ENCODE data around the gene MRC2.

The MRC2 gene

GRCh38 chr17:62665599-62665998 lies 38.1 kb downstream of the MRC2 start:
- no peak for DNase-seq

- DNase-seq: no peak
These were observed 38.8 kb downstream of the MRC2 start for GRCh38 chr17:62666061-62666800.

- no peak for DNase-seq
These were observed 39.5 kb downstream of the MRC2 start for GRCh38 chr17:62666801-62667591.

- no peak for DNase-seq
These were observed 40.8 kb downstream of the MRC2 start for GRCh38 chr17:62668091-62668804.

- DNase-seq: no peak
These were observed 42.8 kb downstream of the MRC2 start for GRCh38 chr17:62670202-62670821.

GRCh38 chr17:62671553-62671952 lies 44.1 kb downstream of the MRC2 start:
- DNase-seq: no peak

- DNase-seq: no peak
These were observed 45.5 kb downstream of the MRC2 start for GRCh38 chr17:62672957-62673356.

GRCh38 chr17:62673614-62674362 lies 46.3 kb downstream of the MRC2 start:
- no peak for DNase-seq

- no peak for DNase-seq
These were observed 46.9 kb downstream of the MRC2 start for GRCh38 chr17:62674363-62674739.

GRCh38 chr17:62674841-62675240 lies 47.4 kb downstream of the MRC2 start:
- DNase-seq: no peak

- no peak for DNase-seq
These were observed 47.8 kb downstream of the MRC2 start for GRCh38 chr17:62675260-62675659.

- no peak for DNase-seq
These were observed 48.2 kb downstream of the MRC2 start for GRCh38 chr17:62675701-62676100.

- no peak for DNase-seq
These were observed 48.9 kb downstream of the MRC2 start for GRCh38 chr17:62676231-62676943.

- DNase-seq: no peak
These were observed 49.6 kb downstream of the MRC2 start for GRCh38 chr17:62676952-62677596.

GRCh38 chr17:62678214-62678919 lies 50.9 kb downstream of the MRC2 start:
- DNase-seq: no peak

- no peak for DNase-seq
These were observed 52.5 kb downstream of the MRC2 start for GRCh38 chr17:62679866-62680377.

GRCh38 chr17:62680541-62681052 lies 53.1 kb downstream of the MRC2 start:
- no peak for DNase-seq

GRCh38 chr17:62681061-62681938 lies 53.8 kb downstream of the MRC2 start:
- no peak for DNase-seq

- DNase-seq: no peak
These were observed 54.5 kb downstream of the MRC2 start for GRCh38 chr17:62681939-62682381.
